ENCODE measurements around the gene CNIH4. TPM values are rescaled to one million over a fixed set of nuclear protein-coding genes. Genes with fewer than 3 reads are reported as not detected.

Gene CNIH4
- total and polyA plus RNA-seq, 9 donors = 24.6 to 51.8 (median 37.5) TPM

GRCh38 chr1:224373008-224373590 is 16.4 kb downstream of the CNIH4 start:
- no peak for DNase-seq
- Histone ChIP-seq H3K27me3 (no peaks in the 10 kb centered on the region), H3K27ac (no peak overlapping the region), H3K9me3 (no peaks in the 10 kb centered on the region), H3K36me3 (no peaks in the 10 kb centered on the region), H3K4me3 (no peak overlapping the region), H3K4me1 (ENCODE audit: insufficient read depth) (no peaks in the 10 kb centered on the region)
- TF ChIP-seq EP300 (IDR thresholded peaks at IDR 0.05) (no peak), POLR2A (IDR thresholded peaks at IDR 0.05) (no peak), CTCF (IDR thresholded peaks at IDR 0.05) (no peak)
- WGBS, 3 donors = 88 to 90% (median 89%) methylated on average over 5 of the region's 5 CpGs
- intact Hi-C loops (cut with DNase I) = no loop called here

GRCh38 chr1:224375059-224375458 is 18.4 kb downstream of the CNIH4 start:
- Histone ChIP-seq H3K4me3 (no peak overlapping the region), H3K9me3 (no peaks in the 10 kb centered on the region), H3K36me3 (no peaks in the 10 kb centered on the region), H3K27ac (no peak overlapping the region), H3K27me3 (no peaks in the 10 kb centered on the region), H3K4me1 (ENCODE audit: insufficient read depth) (no peaks in the 10 kb centered on the region)
- intact Hi-C loops (cut with DNase I) = no loop called here
- TF ChIP-seq CTCF (IDR thresholded peaks at IDR 0.05) (no peak), POLR2A (IDR thresholded peaks at IDR 0.05) (no peak), EP300 (IDR thresholded peaks at IDR 0.05) (no peak)
- WGBS, 3 donors = 74 to 85% (median 77%) methylated on average over 3 of the region's 3 CpGs
- DNase-seq = no peak

- Histone ChIP-seq H3K27me3 (no peaks in the 10 kb centered on the region), H3K4me1 (ENCODE audit: insufficient read depth) (no peaks in the 10 kb centered on the region), H3K27ac (no peak overlapping the region), H3K9me3 (no peaks in the 10 kb centered on the region), H3K36me3 (no peaks in the 10 kb centered on the region), H3K4me3 (no peak overlapping the region)
- intact Hi-C loops (cut with DNase I) = no loop called here
- 76 to 91% (median 91%) methylated on average over 2 of the region's 2 CpGs for WGBS, 3 donors
- TF ChIP-seq CTCF (IDR thresholded peaks at IDR 0.05) (no peak), EP300 (IDR thresholded peaks at IDR 0.05) (no peak), POLR2A (IDR thresholded peaks at IDR 0.05) (no peak)
- DNase-seq = no peak
Measured at GRCh38 chr1:224377676-224378006, 21.0 kb downstream of the CNIH4 start.

- H3K36me3 ChIP-seq = no peaks in the 10 kb centered on the region
- 87 to 92% (median 91%) methylated on average over 7 of the region's 7 CpGs for WGBS, 3 donors
Measured at GRCh38 chr1:224378855-224379631, 22.4 kb downstream of the CNIH4 start.

GRCh38 chr1:224380003-224380402 is 23.3 kb downstream of the CNIH4 start:
- 48 to 62% (median 49%) methylated on average over 4 of the region's 4 CpGs for WGBS, 3 donors
- no peak overlapping the region for H3K27ac ChIP-seq

More at GRCh38 chr1:224378855-224379631, 22.4 kb downstream of the CNIH4 start:
- DNase-seq = no peak
- Histone ChIP-seq H3K4me3 (no peak overlapping the region), H3K27me3 (no peaks in the 10 kb centered on the region), H3K9me3 (no peaks in the 10 kb centered on the region), H3K27ac (no peak overlapping the region), H3K4me1 (ENCODE audit: insufficient read depth) (no peaks in the 10 kb centered on the region)
- intact Hi-C loops (cut with DNase I) = no loop called here
- TF ChIP-seq POLR2A (IDR thresholded peaks at IDR 0.05) = no peak

More at GRCh38 chr1:224380003-224380402, 23.3 kb downstream of the CNIH4 start:
- no peak for DNase-seq
- no peaks in the 10 kb centered on the region for H3K9me3 ChIP-seq
- TF ChIP-seq EP300 (IDR thresholded peaks at IDR 0.05) (no peak), POLR2A (IDR thresholded peaks at IDR 0.05) (no peak), CTCF (IDR thresholded peaks at IDR 0.05) (no peak)
- H3K4me1 ChIP-seq (ENCODE audit: insufficient read depth) = no peaks in the 10 kb centered on the region
- H3K36me3 ChIP-seq = no peaks in the 10 kb centered on the region
- H3K4me3 ChIP-seq = no peak overlapping the region
- no peaks in the 10 kb centered on the region for H3K27me3 ChIP-seq
- intact Hi-C loops (cut with DNase I) = no loop called here

Measured in ovary (tissue), 9 donors.